ENCODE results near the gene BNC2. TPM values are rescaled to one million over a fixed set of nuclear protein-coding genes. Genes with fewer than 3 reads are reported as not detected.

Gene BNC2
- total and polyA plus RNA-seq, 2 of the 13 experiments (the other 11 are each of a cell fraction or from before 2014, with no cell fraction given) = not detected

GRCh38 chr9:16675131-16675530, 195.3 kb downstream of the BNC2 start:
- ATAC-seq = no peak
- no peaks in the 10 kb centered on the region for H4K20me1 ChIP-seq (ENCODE audit: insufficient read depth, low read length)
- 0 out of 5 replicates have a peak, but pooled peaks cover 0 to 2% of the 10 kb centered on the region in 2 experiments for H3K27me3 ChIP-seq (ENCODE audit: control insufficient read depth in 1 of 2, insufficient read depth in 2 of 2, low read length in 2 of 2)
- H3K4me2 ChIP-seq (ENCODE audit: low read depth, low read length) = no peak overlapping the region
- FAIRE-seq = no peak
- H3K79me2 ChIP-seq (ENCODE audit: insufficient read depth, low read length) = no peaks in the 10 kb centered on the region
- in situ Hi-C loops (cut with HindIII; ENCODE audit: extremely low pct_ligation_motif_present, low pct_unique_long_range_greater_than_20kb) = no loop called here
- H3K4me1 ChIP-seq (ENCODE audit: insufficient read depth, low read length) = no peaks in the 10 kb centered on the region
- no peaks in the 10 kb centered on the region for H3K36me3 ChIP-seq (replicated peaks in 1 of 2; ENCODE audit: control insufficient read depth in 1 of 2, insufficient read depth in 2 of 2, low read length in 2 of 2)
- no peak overlapping the region for H3K27ac ChIP-seq (ENCODE audit: extremely low read length, insufficient read depth, low read length)
- CTCF ChIA-PET (ENCODE audit: low intra/inter-chr PET ratio, low total read pairs) = no interaction called here
- no TSS peak for BruUV-seq (replicated peaks)
- H2AFZ ChIP-seq (ENCODE audit: low read length) = no peak overlapping the region
- intact Hi-C loops (cut with micrococcal nuclease; ENCODE audit: unreplicated experiment) = no loop called here
- H3K4me3 ChIP-seq (replicated peaks in 1 of 3; ENCODE audit: insufficient read depth in 1 of 3, low read depth in 2 of 3, low read length in 3 of 3) = no peak overlapping the region
- 4% methylated on average over 5 of the region's 5 CpGs for WGBS (ENCODE audit: low lambda C conversion rate)
- TF ChIP-seq ARID3A (IDR thresholded peaks at IDR 0.05; ENCODE audit: low read depth, low read length) (no peak), ONECUT2 (CRISPR knock-in tag; IDR thresholded peaks at IDR 0.05) (no peak), ZFYVE20 (CRISPR knock-in tag; IDR thresholded peaks at IDR 0.05; ENCODE audit: borderline replicate concordance, low read depth) (no peak), PRDM10 (CRISPR knock-in tag; IDR thresholded peaks at IDR 0.05; ENCODE audit: low read depth) (no peak), ZNF274 (CRISPR knock-in tag; IDR thresholded peaks at IDR 0.05) (no peak), ZNF800 (CRISPR knock-in tag; IDR thresholded peaks at IDR 0.05) (no peak), ZNF3 (CRISPR knock-in tag; IDR thresholded peaks at IDR 0.05) (no peak), HNRNPL (IDR thresholded peaks at IDR 0.05; ENCODE audit: low read depth, low read length) (no peak), NAIF1 (CRISPR knock-in tag; IDR thresholded peaks at IDR 0.05; ENCODE audit: borderline replicate concordance) (no peak), DBP (CRISPR knock-in tag; IDR thresholded peaks at IDR 0.05; ENCODE audit: not compliant biosample characterization) (no peak), ZNF280B (CRISPR knock-in tag; IDR thresholded peaks at IDR 0.05; ENCODE audit: borderline replicate concordance) (no peak), KLF15 (CRISPR knock-in tag; IDR thresholded peaks at IDR 0.05; ENCODE audit: borderline replicate concordance) (no peak)
- DNase-seq (ENCODE audit: low spot score) = no peak
- no peak overlapping the region for H3K9ac ChIP-seq (ENCODE audit: insufficient read depth, low read depth, low read length)
- H3K9me3 ChIP-seq (ENCODE audit: low read length) = no peaks in the 10 kb centered on the region
- POLR2A ChIA-PET = no interaction called here
